Stimulated activated CD4-positive, alpha-beta T cell treated with anti-CD3 and anti-CD28 coated beads, Interleukin-2, amount 100 ng/mL, for 4 hours (primary cell): Measurements from ENCODE around the gene H1-8.

ENCODE experiments used
- DNase-seq: peaks from one replicate; pipeline ENCODE4 v3.0.0-alpha.2; 2020; ENCODE audit warnings: low read depth

Gene H1-8

DNA sequence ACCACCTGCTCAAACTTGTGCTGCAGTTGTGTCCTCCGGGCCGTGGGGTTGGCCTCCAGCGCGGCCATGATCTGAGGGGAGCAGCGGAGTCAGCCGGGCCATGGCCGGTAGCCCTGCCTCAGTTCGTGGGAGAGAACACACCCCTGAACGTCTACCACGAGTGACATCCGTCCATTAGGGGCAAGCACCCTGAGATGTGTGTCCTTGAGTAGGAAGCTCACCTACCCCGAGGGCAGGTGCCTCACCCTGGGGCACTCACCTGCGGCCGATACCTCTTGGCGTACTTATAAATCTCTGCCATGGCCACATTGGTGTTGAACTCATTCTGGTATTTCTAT is 13.4 kb downstream of the H1-8 start:
- no peak for DNase-seq

DNA sequence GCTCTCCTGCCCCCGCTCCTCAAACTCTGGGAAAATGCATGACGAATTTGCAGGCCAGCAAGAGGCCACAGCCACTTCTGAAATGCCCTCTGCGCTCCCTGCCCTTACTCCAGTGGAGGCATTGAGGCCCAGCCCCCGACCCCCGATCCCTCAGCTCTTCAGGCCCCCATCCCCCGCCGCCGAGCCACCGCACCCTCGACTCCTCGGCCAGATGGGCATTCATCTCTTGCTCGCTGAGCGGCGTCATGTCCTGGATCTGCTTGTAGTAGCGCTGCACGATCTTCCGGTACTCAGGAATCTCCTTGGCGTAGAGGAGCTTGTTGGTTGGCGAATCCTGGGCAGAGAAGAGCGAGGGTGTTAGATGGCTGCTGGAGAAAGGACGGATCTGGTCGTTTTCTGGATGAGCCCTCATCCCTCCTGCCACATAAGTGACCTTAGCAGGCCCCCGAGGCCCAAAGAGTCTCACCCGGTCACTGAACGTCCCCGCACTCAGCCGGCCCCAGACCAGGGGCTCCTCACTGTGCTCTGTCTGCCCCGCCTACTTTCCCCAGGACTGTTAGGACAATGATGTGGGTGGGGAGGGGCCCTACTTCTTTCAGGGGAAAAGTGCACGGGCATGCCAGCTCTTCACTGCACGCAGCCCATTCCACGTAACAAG is 14.0 kb downstream of the H1-8 start:
- no peak for DNase-seq

DNA sequence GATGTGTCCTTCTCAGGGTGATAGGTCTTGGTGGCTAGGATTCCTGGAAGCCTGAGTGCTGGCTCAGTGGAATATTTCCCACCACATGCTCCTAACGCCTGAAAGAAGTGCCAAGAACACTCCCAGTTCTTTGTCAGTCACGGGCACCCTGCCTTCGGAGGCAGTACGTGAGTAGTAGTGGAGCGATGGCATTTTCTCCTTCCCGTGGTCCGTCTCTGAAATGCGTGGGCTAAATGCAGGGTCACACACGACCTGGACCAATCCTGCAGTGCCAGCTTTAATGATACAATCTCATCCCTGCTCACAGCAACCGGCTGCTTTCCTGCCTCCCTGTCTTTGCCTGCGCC is 14.5 kb downstream of the H1-8 start:
- no peak for DNase-seq

DNA sequence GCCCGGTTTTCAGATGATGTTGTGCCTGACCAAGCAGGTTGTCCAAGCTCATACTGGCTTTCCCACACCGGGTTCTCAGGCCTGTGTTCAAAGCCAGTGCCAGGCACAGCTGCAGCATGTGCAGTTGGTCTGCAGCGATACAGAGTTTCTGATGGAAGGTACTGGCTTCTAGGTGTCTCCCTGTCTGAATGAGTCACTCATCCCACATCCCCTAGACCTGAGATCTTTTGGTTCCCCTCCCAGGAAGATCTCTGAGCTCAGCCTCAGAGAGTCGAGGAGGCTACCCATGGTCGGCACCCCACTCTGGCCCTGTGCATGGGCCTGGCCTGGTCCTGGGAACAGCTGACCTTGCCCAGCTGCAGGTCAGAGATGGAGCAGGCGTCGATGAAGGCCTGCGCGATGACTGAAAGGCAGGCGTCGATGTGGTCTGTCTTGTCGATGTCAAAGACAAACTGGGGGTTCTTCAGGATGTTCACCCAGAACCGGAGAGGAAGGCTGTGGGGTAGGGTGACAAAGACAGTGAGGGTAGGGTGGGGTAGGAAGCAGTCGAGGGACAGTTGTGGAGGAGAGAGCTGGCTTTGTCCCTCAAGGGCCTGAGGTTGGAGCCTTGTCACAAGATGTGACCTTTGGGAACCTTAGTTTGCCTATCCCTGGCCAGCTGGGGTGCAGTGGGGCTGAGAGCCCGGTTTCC is 15.3 kb downstream of the H1-8 start:
- DNase-seq, result no peak

DNA sequence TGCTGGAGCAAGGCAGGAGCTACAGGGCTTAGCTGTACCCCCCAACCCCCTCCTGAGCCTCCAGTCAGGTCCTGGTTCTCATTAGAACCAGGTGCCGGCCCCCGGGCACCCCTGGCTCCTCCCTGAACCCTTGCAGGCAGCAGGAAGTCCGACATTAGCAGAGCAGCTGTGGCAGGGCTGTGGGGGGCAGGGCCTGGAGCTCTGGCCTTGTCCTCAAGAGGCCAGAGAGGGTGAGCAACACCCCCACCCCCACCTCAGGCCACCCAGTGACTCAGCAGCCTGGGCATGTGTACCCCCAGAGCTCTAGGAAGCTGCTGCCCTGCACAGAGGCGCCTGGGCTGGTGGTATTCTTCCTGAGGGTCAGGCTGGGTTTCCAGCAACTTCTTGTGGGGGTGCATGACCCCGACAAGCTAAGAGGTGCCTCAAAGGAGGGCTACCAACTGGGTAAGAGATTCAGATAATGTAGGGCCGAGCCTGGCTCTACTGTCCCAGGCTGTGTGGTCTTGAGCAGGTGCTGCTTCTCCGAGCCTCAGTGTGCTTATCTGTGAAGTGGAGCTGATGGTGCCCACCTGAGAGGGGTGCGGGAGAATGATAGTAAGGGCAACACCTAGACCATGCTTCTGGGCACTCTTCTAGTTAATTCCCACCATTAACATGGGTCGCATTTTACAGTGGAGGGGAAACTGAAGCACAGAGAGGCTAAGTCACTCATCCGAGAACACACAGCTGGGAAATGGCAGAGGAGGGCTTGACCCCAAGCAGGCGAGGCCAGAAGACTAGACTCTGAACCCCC is 16.0 kb downstream of the H1-8 start:
- no peak for DNase-seq

DNA sequence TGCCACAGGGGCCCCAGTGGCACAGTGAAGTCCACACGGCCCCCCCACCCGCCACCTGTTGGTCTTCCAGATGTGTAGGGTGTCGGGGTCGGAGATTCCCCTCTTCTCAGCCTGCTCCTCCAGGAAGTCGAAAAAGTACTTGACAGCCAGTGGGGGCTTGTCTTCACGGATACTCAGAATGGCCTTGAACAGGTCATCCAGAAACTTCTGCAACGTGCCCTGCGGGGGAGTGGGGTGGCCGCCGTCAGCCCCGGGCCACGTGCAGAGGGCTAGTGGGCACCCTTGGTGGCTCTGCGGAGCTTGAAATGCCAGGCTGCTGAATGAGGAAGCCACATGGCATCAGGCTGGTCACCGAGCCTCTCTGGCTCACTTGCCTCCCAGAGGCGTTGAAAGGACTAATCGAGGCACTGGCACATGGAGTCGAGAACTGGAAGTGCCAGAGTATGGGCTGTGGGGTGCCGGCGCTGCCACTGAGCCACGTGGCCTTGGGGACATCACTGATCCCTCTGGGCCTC is 16.6 kb downstream of the H1-8 start:
- DNase-seq, result no peak

DNA sequence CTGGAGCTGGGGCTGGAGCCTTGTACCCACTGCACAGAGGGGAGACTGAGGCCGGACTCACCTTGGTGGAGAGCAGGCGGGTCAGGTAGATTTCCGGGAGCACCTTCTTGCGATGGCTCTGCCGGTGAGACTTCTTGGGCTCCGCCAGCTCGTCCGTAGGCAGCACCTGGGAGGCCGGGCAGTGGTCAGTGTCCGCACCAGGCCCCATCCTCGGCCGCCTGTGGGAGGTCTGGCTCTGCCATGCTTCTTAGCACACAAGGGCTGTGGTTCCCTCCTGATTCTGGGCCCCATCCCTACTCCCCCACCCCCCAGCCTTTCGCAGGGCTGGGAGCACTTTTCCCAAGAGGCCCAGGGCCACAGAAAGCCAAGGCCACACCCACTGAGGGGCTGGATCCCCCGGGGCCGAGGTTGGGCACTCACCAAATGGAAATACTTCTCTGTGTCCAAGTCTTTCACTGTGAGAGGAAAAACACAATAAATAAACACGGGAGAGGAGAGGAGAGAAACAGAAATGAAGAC is 17.4 kb downstream of the H1-8 start:
- DNase-seq, result no peak

DNA sequence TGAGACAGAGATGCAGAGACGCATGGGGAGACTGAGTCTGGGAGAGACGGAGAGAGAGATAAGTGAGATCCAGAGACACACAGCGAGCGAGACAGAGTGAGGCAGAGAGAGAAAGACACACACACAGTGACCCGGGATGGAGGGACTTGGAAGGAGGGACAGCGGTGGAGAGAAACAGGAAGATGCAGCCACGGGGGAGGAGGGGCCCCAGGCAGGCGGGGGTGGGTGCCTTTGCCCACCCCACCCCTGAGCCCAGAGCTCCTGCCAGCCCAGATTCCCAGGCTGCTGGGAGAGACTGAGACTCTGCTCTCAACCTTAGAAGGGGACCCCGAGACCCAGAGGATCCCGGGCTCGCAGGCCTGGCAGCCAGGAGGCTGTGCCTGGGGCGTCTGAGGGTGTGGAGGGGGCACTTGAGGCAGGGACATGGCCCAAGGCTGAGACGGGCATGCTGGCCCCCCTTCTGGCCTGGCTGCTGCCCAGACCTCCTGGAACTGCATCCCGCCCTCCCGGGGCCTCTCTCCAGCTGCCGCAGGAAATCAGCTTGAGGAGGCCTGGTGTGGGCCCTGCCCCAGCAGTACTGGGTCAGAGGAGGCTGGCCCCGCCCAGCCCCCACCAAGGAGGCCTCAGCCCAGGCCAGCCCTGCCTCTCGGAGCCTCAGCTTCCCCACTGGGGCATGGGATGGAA is 18.1 kb downstream of the H1-8 start:
- DNase-seq, result no peak

DNA sequence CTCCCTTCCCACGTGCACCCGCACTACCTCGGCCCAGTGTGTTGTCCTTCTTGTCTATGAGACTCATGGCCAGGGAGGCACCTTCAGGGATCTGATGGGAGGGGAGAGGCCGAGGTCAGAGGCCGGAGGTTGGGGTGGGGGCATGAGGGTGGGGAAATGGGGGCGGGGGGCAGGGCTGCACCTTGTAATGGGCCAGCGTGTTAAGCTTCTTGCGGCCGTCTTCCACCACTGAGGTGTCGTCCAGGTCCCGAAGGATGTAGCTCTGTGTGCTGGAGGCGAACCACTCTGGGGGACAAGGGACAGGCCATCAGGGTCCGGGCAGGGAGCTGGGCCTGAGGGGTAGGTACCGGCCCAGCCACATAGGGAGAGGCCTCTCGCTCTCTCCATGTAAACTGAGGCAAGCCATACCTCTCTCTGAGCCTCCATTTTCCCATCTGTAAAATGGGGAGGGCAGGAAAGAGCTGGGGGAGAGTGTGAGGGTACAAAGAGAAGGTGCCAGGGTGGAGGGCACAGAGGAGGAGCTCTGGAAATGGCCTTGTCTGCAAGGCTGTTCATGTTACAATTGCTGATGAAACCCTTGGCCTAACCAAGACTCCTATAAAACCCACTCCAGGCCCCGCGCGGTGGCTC is 18.8 kb downstream of the H1-8 start:
- DNase-seq, result no peak

DNA sequence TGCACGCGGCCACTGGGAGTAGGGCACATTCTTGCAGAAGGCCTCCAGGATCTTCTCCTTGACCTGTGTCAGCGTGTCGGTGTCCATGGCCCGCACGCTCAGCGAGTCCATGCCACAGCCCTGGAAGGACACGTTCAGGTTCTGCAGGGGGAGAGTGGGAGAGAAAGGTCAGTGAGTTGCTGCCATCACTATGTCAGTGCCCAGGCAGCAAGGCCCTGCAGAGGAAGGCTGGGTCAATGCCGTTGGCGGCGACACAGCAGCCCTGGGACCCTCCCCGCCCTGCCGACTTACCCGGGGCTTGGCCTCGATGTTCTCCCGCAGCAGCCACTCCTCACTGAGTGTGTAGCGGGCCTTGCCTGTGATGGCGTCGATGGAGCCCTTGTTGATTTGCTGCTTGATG is 19.8 kb downstream of the H1-8 start:
- no peak for DNase-seq

DNA sequence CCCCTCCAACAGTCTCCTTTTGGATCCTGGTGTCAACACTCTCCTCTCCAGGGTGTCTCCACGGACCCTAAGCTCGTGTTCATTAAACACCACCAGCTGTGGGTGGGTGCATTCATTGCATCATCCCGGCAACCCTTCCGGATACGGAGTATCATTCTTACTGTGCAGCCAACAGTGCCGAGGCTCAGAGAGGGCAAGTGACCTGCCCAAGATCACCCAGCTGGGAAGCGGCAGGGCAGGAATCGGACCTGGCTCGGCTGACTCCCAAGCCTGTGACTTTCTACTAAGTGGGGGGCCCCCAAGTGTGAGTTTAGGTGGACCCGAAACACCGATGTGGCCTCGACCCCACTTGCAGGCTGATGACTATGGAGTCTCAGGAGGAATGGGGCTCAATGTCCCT is 20.4 kb downstream of the H1-8 start:
- no peak for DNase-seq

DNA sequence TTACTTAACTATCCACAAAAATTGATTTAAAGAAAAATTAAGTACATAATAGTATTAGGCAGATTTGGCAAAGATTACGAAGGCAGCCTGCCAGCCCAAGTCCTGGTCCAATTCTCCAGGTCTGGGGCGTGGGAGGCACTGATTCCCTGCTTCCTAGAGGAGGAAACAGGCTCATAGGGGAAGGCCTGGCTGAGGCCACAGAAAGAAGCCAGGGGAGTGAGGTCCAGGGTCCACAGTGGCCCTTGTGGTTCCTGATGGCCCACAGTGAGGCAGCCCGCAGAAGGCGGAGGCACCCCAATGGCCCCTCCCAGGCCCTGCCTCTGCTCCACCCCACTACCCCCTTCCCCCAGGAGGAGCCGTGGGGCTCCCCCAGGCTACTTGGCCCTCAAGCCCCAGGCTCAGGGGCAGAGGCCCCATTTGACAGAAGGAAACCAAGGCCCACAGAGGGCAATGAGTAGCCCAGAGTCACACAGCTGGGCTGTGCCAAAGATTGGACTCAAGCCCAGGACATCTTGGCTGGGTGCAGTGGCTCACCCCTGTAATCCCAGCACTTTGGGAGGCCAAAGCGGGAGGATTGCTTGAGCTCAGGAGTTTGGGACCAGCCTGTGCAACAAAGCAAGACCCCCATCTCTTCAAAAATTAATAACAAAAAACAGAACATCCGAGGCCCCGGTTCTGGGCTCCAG is 21.0 kb downstream of the H1-8 start:
- DNase-seq, result no peak

DNA sequence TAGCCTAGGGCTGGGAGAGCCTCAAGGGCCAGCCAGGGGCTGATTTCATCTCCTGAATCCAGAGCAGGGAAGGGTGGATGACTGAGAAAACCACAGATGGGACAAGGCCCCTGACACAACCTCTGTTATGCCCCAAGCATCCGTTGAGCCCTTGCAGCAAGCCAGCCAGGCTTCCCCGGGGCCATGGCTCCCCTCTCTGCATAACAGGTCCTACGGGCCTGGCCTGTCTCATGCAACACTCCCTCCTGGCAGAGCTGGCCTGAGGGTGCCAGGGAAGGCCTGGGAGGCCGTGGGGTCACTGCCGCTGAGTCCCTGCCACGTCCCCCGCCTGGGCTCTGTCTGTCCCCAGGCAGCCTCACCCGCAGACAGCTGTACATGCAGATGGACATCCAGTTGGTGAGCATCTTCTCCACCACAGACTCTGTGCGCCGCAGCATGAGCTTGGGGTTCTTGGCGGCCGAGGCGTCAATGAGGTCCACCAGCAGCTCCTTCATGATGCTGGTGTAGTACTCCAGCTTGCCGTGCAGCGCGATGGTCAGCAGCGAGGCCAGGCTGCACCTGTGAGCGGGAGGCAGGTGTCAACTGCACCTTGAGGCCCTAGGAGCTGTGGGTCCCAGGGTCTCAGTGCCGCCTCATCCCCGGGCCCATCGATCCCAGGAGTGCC is 22.1 kb downstream of the H1-8 start:
- no peak for DNase-seq

DNA sequence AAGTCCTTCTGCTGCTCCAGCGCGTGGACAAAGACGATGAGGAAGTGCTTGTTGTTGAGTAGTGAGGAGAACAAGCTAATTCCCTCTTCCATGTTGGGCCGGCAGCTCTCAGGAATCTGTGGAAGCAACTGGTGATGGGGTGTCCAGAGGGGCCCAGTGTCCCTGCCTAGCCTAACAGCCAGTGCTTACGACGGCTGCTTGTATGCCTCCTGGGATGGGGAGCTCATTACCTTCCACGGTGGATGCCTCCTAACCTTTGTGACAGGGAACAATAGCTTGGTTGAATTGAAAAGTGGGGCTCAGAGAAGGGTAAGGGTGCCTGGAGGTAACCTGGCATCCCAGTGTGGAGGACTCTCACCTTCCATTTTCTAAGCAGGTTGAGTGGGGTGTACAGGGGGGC is 22.9 kb downstream of the H1-8 start:
- DNase-seq, result no peak

DNA sequence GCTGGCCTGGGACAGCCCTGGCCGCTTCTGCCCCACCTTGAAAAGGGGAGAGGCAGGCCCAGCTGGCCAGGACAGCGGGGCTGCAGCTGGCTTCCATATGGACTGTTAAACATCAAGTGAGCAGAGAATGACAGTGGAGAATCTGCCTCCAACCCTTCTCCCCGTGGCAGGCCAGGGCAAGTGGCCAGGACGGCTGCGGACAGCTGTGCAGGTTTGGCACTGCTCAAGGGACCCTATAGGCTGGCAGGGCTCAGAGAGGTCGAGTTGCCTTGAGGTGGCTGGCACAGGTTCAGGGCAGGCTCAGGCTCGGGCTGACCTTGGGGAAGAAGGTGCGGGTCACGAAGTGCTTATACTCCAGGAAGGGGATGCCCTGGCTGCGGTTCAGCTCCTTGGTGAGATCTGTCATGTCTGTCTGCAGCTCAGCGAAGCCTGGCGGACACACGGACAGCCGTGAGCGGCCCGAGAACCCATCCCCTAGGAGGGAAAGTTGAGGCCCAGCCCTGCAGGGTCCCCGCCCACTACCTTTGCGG is 24.3 kb downstream of the H1-8 start:
- DNase-seq, result no peak

DNA sequence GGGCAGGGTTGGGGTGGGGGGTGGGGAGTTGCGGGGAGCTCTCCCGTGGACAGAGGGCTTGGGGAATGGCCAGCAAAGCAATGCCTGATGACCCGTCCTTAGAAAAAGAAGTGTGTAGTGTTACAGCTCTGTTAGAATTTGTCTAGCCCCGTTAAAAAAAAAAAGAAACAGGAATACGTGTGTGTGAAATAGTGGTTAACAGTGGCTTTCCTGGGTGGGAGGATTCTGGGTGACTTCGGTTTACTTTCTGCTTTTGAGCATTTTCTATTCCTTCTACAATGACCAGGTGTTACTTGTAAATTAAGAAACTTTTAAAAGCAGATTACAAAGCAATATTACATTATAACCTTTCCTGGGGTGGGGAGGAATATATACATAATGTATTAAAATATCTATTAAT is 25.0 kb downstream of the H1-8 start:
- DNase-seq, result no peak

DNA sequence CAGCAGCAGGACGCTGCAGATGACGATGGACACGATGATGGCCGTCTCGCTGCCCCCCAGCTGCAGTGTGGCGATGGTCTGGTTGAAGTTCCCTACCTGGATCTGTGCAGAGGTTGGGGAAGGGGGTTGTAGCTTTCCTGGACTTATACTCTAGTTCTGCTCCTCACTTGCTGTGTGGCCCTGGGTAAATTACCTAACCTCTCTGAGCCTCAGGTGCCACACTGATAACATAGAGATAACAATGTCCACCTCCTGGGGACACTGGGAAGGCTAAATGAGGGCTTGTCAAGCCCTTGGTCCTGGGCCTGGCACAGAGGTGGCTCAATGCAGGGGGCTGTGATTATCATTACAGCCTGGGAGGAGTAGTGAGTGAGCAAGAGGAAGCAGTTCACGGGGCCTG is 26.9 kb downstream of the H1-8 start:
- DNase-seq, result no peak

DNA sequence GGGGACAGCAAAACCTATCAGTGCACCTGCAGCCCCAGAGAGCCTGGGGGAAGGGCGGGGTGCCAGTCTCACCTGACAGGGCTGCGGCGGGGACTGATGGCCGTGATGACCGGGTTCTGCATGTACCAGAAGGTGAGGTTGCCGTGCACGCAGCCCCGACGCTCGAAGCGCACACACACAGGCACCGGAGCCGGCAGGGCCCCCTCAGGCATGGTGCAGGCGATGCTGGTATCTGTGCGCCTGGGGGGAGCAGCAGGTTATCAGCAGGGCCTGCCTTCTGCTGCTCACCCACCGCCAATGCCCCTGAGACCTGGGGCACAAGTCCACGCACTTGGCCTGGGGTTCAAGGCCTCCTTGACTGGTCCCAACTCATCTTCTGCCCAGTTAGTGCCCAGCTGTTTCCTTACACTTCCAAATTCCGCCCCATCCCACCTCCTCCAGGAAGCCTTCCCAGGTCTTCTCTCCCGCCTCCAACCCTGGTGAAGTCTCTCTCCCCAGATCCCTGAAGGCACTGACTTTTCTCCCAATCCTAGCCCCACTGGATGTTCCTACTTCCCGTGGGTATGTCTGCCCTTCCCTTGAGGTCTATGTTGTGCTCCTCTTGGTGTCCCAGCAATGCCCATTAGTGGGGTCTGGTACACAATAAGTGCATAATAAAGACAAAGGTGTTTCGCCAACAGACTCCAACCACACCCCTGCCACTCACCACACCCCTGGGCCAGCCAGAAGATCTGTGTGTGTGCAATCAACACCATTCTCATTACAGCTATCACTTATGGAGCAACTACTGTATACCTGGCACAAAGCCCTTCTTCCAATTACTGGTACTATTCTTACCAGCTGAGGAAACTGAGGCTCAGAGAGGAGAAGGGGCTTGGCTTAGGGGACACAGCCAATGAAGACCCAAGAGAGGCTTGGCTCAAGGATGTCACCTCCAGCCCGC is 28.9 kb downstream of the H1-8 start:
- DNase-seq, result no peak

DNA sequence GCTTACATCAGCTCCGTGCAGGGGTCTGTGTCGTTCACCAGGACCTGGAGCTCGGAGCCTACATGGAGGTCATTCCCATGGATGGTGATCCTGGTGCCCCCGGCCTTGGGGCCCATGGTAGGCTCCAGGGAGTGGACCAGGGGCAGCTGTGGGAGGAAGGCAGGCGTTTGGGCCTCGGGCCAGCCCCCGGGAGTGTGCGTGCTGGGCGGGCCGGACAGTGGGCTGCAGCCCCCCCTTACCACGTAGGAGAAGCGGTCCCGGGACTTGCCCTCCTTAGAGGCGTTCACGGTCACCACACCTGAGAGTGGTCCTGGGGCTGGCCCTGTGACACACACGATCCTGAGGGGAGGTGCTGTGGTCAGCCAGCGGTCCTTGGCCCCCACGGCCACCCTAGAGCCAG is 29.6 kb downstream of the H1-8 start:
- DNase-seq, result no peak

DNA sequence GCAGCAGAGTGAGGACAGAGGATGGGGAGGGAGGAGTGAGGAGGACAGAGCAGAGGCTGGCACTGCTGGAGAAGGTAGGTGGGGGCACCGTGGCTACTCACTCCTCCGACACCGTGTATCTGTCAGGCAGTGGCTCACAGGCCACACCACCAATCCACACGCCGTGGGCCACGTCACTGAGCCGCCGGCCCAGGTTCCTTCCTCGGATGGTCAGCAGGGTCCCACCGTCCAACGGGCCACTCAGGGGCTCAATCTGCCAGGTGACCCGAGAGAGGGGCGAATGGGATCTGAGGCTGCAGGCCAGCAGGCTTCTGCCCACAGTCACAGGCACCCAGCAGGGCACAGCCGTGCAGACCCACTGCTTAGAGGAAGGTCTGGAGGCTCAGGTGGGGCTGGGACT is 30.5 kb downstream of the H1-8 start:
- DNase-seq, result no peak
